ENCODE results near the gene TMEM238L. TPM values are rescaled to one million over a fixed set of nuclear protein-coding genes. Genes with fewer than 3 reads are reported as not detected.

Gene TMEM238L
- total and polyA plus RNA-seq, 2 of the 13 experiments (the other 11 are each of a cell fraction or from before 2014, with no cell fraction given) = not detected

GRCh38 chr17:10773391-10773790 lies 30.5 kb downstream of the TMEM238L start (continued):
- TF ChIP-seq RERE (CRISPR knock-in tag; IDR thresholded peaks at IDR 0.05; ENCODE audit: low read depth) = no peak
- TF ChIP-seq SMAD3 (CRISPR knock-in tag; IDR thresholded peaks at IDR 0.05) = no peak
- TF ChIP-seq KDM3A (CRISPR knock-in tag; IDR thresholded peaks at IDR 0.05; ENCODE audit: low read depth) = no peak
- no peak for TF ChIP-seq ZSCAN25 (CRISPR knock-in tag; IDR thresholded peaks at IDR 0.05)

DNA sequence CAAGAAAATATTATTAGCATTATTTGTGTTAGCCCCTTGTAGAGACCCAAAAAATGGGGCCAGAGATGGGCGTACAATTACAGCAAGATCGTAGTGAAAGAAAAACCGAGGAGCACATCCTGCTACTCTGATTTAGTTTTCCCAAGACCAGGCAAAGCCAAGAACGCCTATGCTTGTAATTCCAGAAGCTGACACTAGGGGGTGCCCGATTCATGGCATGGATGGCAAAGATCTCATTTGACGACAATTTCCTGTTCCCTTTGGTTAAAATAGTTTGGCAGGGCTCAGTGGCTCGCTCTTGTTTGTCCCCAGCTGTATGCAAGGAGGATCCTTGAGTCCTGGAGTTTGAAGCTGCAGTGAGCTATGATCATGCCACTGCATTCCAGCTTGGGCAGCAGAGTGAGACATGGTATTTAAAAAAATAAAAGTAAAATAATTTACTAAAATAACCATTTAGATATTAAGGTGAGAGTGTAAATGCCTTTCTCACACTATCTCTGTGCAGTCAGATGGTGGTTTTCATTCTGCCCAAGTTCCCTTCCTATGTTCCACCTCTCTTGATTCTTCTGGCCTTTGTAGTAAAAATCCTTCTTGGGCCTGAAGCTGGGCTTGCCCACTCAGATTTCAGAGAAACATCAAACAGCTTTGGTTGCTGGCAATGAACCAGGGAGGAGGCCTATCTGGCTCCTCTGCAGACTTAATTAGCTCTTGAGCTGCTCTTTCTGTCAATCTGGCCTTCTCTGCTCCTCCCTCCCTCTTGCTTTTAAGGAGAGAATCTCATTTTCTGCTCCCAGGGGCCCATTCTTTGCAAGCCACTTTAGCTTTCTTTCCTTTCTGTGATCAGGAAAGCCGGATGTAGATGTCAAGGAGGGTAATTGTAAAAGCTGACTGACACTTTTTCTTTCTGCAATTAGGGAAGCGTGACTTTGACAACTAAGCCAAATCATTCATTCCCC lies 31.2 kb downstream of the TMEM238L start:
- BruUV-seq (replicated peaks) = no TSS peak
- POLR2A ChIA-PET = no interaction called here
- intact Hi-C loops (cut with micrococcal nuclease; ENCODE audit: unreplicated experiment) (loop anchor here (2.0 kb wide), 1 partner anchor 72 kb away; no protein-coding TSS in a partner anchor), in situ Hi-C loops (cut with HindIII; ENCODE audit: extremely low pct_ligation_motif_present, low pct_unique_long_range_greater_than_20kb) (no loop called here)
- Histone ChIP-seq H3K4me3 (replicated peaks in 1 of 3; ENCODE audit: insufficient read depth in 1 of 3, low read depth in 2 of 3, low read length in 3 of 3) (no peak overlapping the region), H3K9me3 (ENCODE audit: low read length) (peaks cover 9% of the 10 kb centered on the region), H3K4me1 (ENCODE audit: insufficient read depth, low read length) (peaks cover 20% of the 10 kb centered on the region), H3K27me3 (ENCODE audit: control insufficient read depth in 1 of 2, insufficient read depth in 2 of 2, low read length in 2 of 2) (no peaks in the 10 kb centered on the region), H3K79me2 (ENCODE audit: insufficient read depth, low read length) (no peaks in the 10 kb centered on the region), H2AFZ (ENCODE audit: low read length) (no peak overlapping the region), H3K27ac (ENCODE audit: extremely low read length, insufficient read depth, low read length) (no peak overlapping the region), H3K4me2 (ENCODE audit: low read depth, low read length) (no peak overlapping the region), H3K9ac (ENCODE audit: insufficient read depth, low read depth, low read length) (no peak overlapping the region), H4K20me1 (ENCODE audit: insufficient read depth, low read length) (no peaks in the 10 kb centered on the region), H3K36me3 (replicated peaks in 1 of 2; ENCODE audit: control insufficient read depth in 1 of 2, insufficient read depth in 2 of 2, low read length in 2 of 2) (no peaks in the 10 kb centered on the region)
- TF ChIP-seq SMC3 (IDR thresholded peaks at IDR 0.05; ENCODE audit: low read length) (peak; percentile 8; the same call in 1 of the 2 replicates), NCOA1 (CRISPR knock-in tag; IDR thresholded peaks at IDR 0.05) (no peak), CTCF (CRISPR knock-in tag; IDR thresholded peaks at IDR 0.05) (peak; percentile 79), TBX2 (CRISPR knock-in tag; IDR thresholded peaks at IDR 0.05; ENCODE audit: borderline replicate concordance) (no peak), MAFK (conservative IDR thresholded peaks at IDR 0.05 in 1 of 2, IDR thresholded peaks at IDR 0.05 in 1 of 2; ENCODE audit: low read length in 2 of 2) (no peak), STAG1 (CRISPR knock-in tag; IDR thresholded peaks at IDR 0.05) (peak; percentile 53), SP2 (CRISPR knock-in tag; IDR thresholded peaks at IDR 0.05) (no peak), XRCC5 (optimal IDR thresholded peaks at IDR 0.05; ENCODE audit: low read length) (peak; percentile 25)
- ATAC-seq (no peak), DNase-seq (ENCODE audit: low spot score) (peak; percentile 33), FAIRE-seq (no peak)
- WGBS (ENCODE audit: low lambda C conversion rate) = 11% methylated on average over 9 of the region's 9 CpGs
- CTCF ChIA-PET (ENCODE audit: low intra/inter-chr PET ratio, low total read pairs) = interaction anchor here (0.7 to 1.6 kb wide), 2 partner anchors 72 to 126 kb away, joined by 3 to 8 read pairs; no protein-coding TSS in a partner anchor
